Panc1 (cell line): ENCODE data around the gene ANKRD13D. TPM values are rescaled to one million over a fixed set of nuclear protein-coding genes. Genes with fewer than 3 reads are reported as not detected.

Source experiments
- ATAC-seq: fragments of 200-7000 bp; cut with Tn5 transposase; 2 replicates; pipeline ENCODE4 v1.9.1; 2020; ENCODE audit warnings: mild to moderate bottlenecking, moderate library complexity
- BruUV-seq: library from RNA; stranded (reverse); fragments of 400-500 nt; replicated peaks from 2 replicates; lab custom pipeline; 2021; lab: Mats Ljungman, UMichigan
- CTCF ChIA-PET: fragments of 300-600 bp; sonication (Branson Sonifier 250); formaldehyde crosslinking; loops from one replicate; lab custom pipeline; 2022; ENCODE audit warnings: antibody characterized with exemption; lab: Charles Lee
- POLR2A ChIA-PET: fragments of 300-600 bp; sonication (Branson Sonifier 250); formaldehyde crosslinking; loops from one replicate; lab custom pipeline; 2022; ENCODE audit warnings: antibody characterized with exemption; lab: Charles Lee
- DNase-seq: peaks from one replicate; pipeline ENCODE4 v3.0.0-alpha.2; 2010; ENCODE audit warnings: low read depth, low spot score
- H3K27ac ChIP-seq: 2 replicates; pipeline ENCODE4 v1.5.1; 2011; ENCODE audit warnings: mild to moderate bottlenecking, low read length, inconsistent platforms
- H3K27me3 ChIP-seq: fragments of 200-500 bp; sonication (Bioruptor generic); 2 replicates; pipeline ENCODE4 v1.6.0; 2014; ENCODE audit warnings: low read length, inconsistent platforms; ENCODE audit not compliant: control insufficient read depth, insufficient read depth
- H3K36me3 ChIP-seq: fragments of 200-500 bp; sonication (Bioruptor generic); 2 replicates; pipeline ENCODE4 v1.5.1; 2014; ENCODE audit warnings: inconsistent platforms, mild to moderate bottlenecking, low read length, moderate library complexity; ENCODE audit not compliant: control insufficient read depth, insufficient read depth
- H3K4me1 ChIP-seq: 2 replicates; pipeline ENCODE4 v1.5.1; 2011; ENCODE audit warnings: inconsistent platforms, mild to moderate bottlenecking, low read length, moderate library complexity; ENCODE audit not compliant: control insufficient read depth, insufficient read depth
- H3K4me3 ChIP-seq, 2 experiments: 2 replicates each; pipeline ENCODE4 v1.5.1; 2011 to 2012; ENCODE audit warnings: low read depth in 2 of 2, low read length in 2 of 2, mild to moderate bottlenecking in 2 of 2, inconsistent platforms in 1 of 2, moderate library complexity in 1 of 2
- H3K9me3 ChIP-seq: fragments of 200-500 bp; sonication (Bioruptor generic); 2 replicates; pipeline ENCODE4 v1.5.1; 2014; ENCODE audit warnings: low read depth, mild to moderate bottlenecking, inconsistent platforms, low read length, moderate library complexity; ENCODE audit not compliant: control insufficient read depth, insufficient read depth
- CTCF ChIP-seq: fragments of 450-650 bp; IDR thresholded peaks from 2 replicates; pipeline ENCODE4 v1.5.1; 2017; ENCODE audit warnings: mild to moderate bottlenecking
- POLR2AphosphoS5 ChIP-seq: IDR thresholded peaks from 2 replicates; pipeline ENCODE4 v1.6.1; 2012; ENCODE audit warnings: mild to moderate bottlenecking, low read depth, low read length, moderate library complexity
- REST ChIP-seq, 2 experiments: IDR thresholded peaks; 2 replicates each; pipeline ENCODE4 v1.6.1; 2011 to 2012; ENCODE audit warnings: low read depth in 2 of 2, control low read depth in 1 of 2, low read length in 1 of 2, mild to moderate bottlenecking in 1 of 2, moderate library complexity in 1 of 2; ENCODE audit not compliant: insufficient read depth in 1 of 2
- SIN3A ChIP-seq: IDR thresholded peaks from 2 replicates; pipeline ENCODE4 v1.6.1; 2012; ENCODE audit warnings: low read depth, mild to moderate bottlenecking, low read length, moderate library complexity, borderline replicate concordance; ENCODE audit not compliant: insufficient read depth
- TCF7L2 ChIP-seq: IDR thresholded peaks from 2 replicates; pipeline ENCODE4 v1.6.1; 2011; ENCODE audit warnings: mild to moderate bottlenecking, low read depth, low read length, inconsistent platforms
- in situ Hi-C: cut with HindIII; loops from 2 replicates; pipeline ENCODE4 v1.10.0; 2016; ENCODE audit warnings: low sequenced_read_pairs, low pct_unique_long_range_greater_than_20kb
- intact Hi-C: fragments of 100-400 bp; cut with micrococcal nuclease; formaldehyde crosslinking; loops from one replicate; pipeline ENCODE4 v1.10.0; 2022; ENCODE audit not compliant: unreplicated experiment
- total RNA-seq: library from RNA; stranded (reverse); gene quantifications from one replicate; pipeline ENCODE4 v1.2.1, GENCODE V29; 2021; ENCODE audit not compliant: unreplicated experiment

Gene ANKRD13D
- total RNA-seq, 1 experiment from 2014 or later = 76.5 TPM

GRCh38 chr11:67322049-67322448 lies 32.9 kb downstream of the ANKRD13D start:
- no TSS peak for BruUV-seq
- Histone ChIP-seq H3K4me3 (no peak overlapping the region), H3K27me3 (no peaks in the 10 kb centered on the region), H3K36me3 (no peaks in the 10 kb centered on the region), H3K9me3 (no peaks in the 10 kb centered on the region), H3K27ac (no peak overlapping the region), H3K4me1 (peaks cover 6% of the 10 kb centered on the region; the same call in 1 of the 2 replicates)
- TF ChIP-seq POLR2AphosphoS5 (no peak), SIN3A (no peak), TCF7L2 (no peak), REST (IDR thresholded peaks at IDR 0.05; ENCODE audit: insufficient read depth in 1 of 2, low read depth in 2 of 2, low read length in 1 of 2) (no peak), CTCF (no peak)
- ChIA-PET POLR2A (interaction anchor here (0.5 kb wide), 1 partner anchor 101 kb away, joined by 5 read pairs; no protein-coding TSS in a partner anchor), CTCF (interaction anchor here (1.6 kb wide), 2 partner anchors 29 to 59 kb away, joined by 4 to 7 read pairs; no protein-coding TSS in a partner anchor)
- ATAC-seq (no peak), DNase-seq (no peak)
- in situ Hi-C loops (no loop called here), intact Hi-C loops (no loop called here)

GRCh38 chr11:67323526-67323925 lies 34.4 kb downstream of the ANKRD13D start:
- TF ChIP-seq TCF7L2 = no peak
- no peak for TF ChIP-seq SIN3A
- TF ChIP-seq POLR2AphosphoS5 = no peak
- TF ChIP-seq REST (IDR thresholded peaks at IDR 0.05; ENCODE audit: insufficient read depth in 1 of 2, low read depth in 2 of 2, low read length in 1 of 2) = no peak
- TF ChIP-seq CTCF = no peak
- in situ Hi-C loops = no loop called here
- no peaks in the 10 kb centered on the region for H3K27me3 ChIP-seq
- H3K27ac ChIP-seq = no peak overlapping the region
- BruUV-seq = no TSS peak
- no peak overlapping the region for H3K4me3 ChIP-seq
- DNase-seq (no peak), ATAC-seq (no peak)
- CTCF ChIA-PET = interaction anchor here (1.6 kb wide), 1 partner anchor 58 kb away, joined by 4 read pairs; no protein-coding TSS in a partner anchor
- no peaks in the 10 kb centered on the region for H3K9me3 ChIP-seq
- H3K36me3 ChIP-seq = no peaks in the 10 kb centered on the region
- H3K4me1 ChIP-seq = peaks cover 4% of the 10 kb centered on the region; the same call in 1 of the 2 replicates
- POLR2A ChIA-PET = no interaction called here
- intact Hi-C loops = no loop called here
